Neural progenitor cell (in vitro differentiated cells): ENCODE results near the gene HOMER2. TPM values are rescaled to one million over a fixed set of nuclear protein-coding genes. Genes with fewer than 3 reads are reported as not detected.

ENCODE experiments used
- DNase-seq: peaks from one replicate; pipeline ENCODE4 v3.0.0-alpha.2; 2016; ENCODE audit warnings: low spot score
- H2AFZ ChIP-seq: fragments of 200-600 bp; sonication (generic); replicated peaks from 2 replicates; pipeline ENCODE4 v1.6.1; 2016; ENCODE audit warnings: antibody characterized with exemption
- H3F3A ChIP-seq: fragments of 200-600 bp; sonication (generic); 2 replicates; pipeline ENCODE4 v1.6.1; 2016; ENCODE audit warnings: antibody characterized with exemption, low read depth
- H3K27ac ChIP-seq: fragments of 200-600 bp; sonication (generic); 2 replicates; pipeline ENCODE4 v1.5.1; 2016; ENCODE audit warnings: mild to moderate bottlenecking
- H3K27me3 ChIP-seq: fragments of 200-600 bp; sonication (generic); 2 replicates; pipeline ENCODE4 v1.6.1; 2016; ENCODE audit warnings: mild to moderate bottlenecking, moderate library complexity
- H3K36me3 ChIP-seq: fragments of 200-600 bp; sonication (generic); 2 replicates; pipeline ENCODE4 v1.5.1; 2016
- H3K4me1 ChIP-seq: fragments of 200-600 bp; sonication (generic); 2 replicates; pipeline ENCODE4 v1.6.1; 2016; ENCODE audit warnings: mixed run types
- H3K4me2 ChIP-seq: fragments of 200-600 bp; sonication (generic); 2 replicates; pipeline ENCODE4 v1.6.1; 2016
- H3K4me3 ChIP-seq: fragments of 200-600 bp; sonication (generic); 2 replicates; pipeline ENCODE4 v1.5.1; 2016
- H3K79me2 ChIP-seq: fragments of 200-600 bp; sonication (generic); 2 replicates; pipeline ENCODE4 v1.6.1; 2016; ENCODE audit warnings: low read depth
- H3K9ac ChIP-seq: fragments of 200-600 bp; sonication (generic); 2 replicates; pipeline ENCODE4 v1.6.1; 2016
- H3K9me3 ChIP-seq: fragments of 200-600 bp; sonication (generic); 2 replicates; pipeline ENCODE4 v1.5.1; 2016; ENCODE audit warnings: low read depth
- H4K20me1 ChIP-seq: fragments of 200-600 bp; sonication (generic); 2 replicates; pipeline ENCODE4 v1.6.1; 2016; ENCODE audit warnings: low read depth
- H3K27ac Mint-ChIP-seq: 3 replicates; pipeline ENCODE4 v1.8.0; 2021; ENCODE audit warnings: mixed read lengths
- H3K27me3 Mint-ChIP-seq: 2 replicates; pipeline ENCODE4 v1.8.0; 2022; ENCODE audit warnings: low read depth, mild to moderate bottlenecking, inconsistent platforms, moderate library complexity, mixed read lengths; ENCODE audit not compliant: insufficient read depth
- H3K36me3 Mint-ChIP-seq: 3 replicates; pipeline ENCODE4 v1.8.0; 2021; ENCODE audit warnings: mixed read lengths
- H3K4me1 Mint-ChIP-seq: 3 replicates; pipeline ENCODE4 v1.8.0; 2021; ENCODE audit warnings: mixed read lengths
- H3K4me3 Mint-ChIP-seq: 3 replicates; pipeline ENCODE4 v1.8.0; 2021; ENCODE audit warnings: mild to moderate bottlenecking, moderate library complexity, mixed read lengths
- H3K9me3 Mint-ChIP-seq: 3 replicates; pipeline ENCODE4 v1.8.0; 2020; ENCODE audit warnings: mixed read lengths
- EZH2 ChIP-seq: fragments of 200-600 bp; sonication (generic); IDR thresholded peaks from 2 replicates; pipeline ENCODE4 v1.6.1; 2017; ENCODE audit warnings: antibody characterized with exemption, mild to moderate bottlenecking, moderate library complexity
- EZH2phosphoT487 ChIP-seq: fragments of 200-600 bp; sonication (generic); IDR thresholded peaks from 2 replicates; pipeline ENCODE4 v1.6.1; 2017; ENCODE audit warnings: antibody characterized with exemption
- total RNA-seq: library from RNA; depleted of rRNA; stranded (reverse); fragments of >200 nt; gene quantifications from 2 replicates; pipeline ENCODE4 v1.2.3, GENCODE V29; 2015; ENCODE audit warnings: low replicate concordance
- TF ChIP-seq, protein P1 (sequence below): fragments of 200-600 bp; sonication (generic); IDR thresholded peaks from 2 replicates; pipeline ENCODE4 v1.5.1; 2017; ENCODE audit warnings: antibody characterized with exemption, mild to moderate bottlenecking

The HOMER2 gene
- total RNA-seq, 1 donor from 2014 or later = 259 TPM

GRCh38 chr15:82980981-82981380 is 28.5 kb upstream of the HOMER2 start:
- no peaks in the 10 kb centered on the region for H3K36me3 Mint-ChIP-seq
- Histone ChIP-seq H3K9ac (no peak overlapping the region), H3K27ac (no peak overlapping the region), H3K4me1 (no peaks in the 10 kb centered on the region), H2AFZ (no peak overlapping the region), H3K27me3 (peaks cover 4% of the 10 kb centered on the region), H3K79me2 (no peaks in the 10 kb centered on the region), H3F3A (no peaks in the 10 kb centered on the region), H3K36me3 (no peaks in the 10 kb centered on the region), H3K9me3 (no peaks in the 10 kb centered on the region), H3K4me3 (no peak overlapping the region), H3K4me2 (no peak overlapping the region), H4K20me1 (no peaks in the 10 kb centered on the region)
- no peak overlapping the region for H3K4me3 Mint-ChIP-seq
- H3K4me1 Mint-ChIP-seq = peaks cover 13% of the 10 kb centered on the region
- H3K9me3 Mint-ChIP-seq = no peaks in the 10 kb centered on the region
- peaks cover 2% of the 10 kb centered on the region for H3K27me3 Mint-ChIP-seq
- TF ChIP-seq EZH2phosphoT487 (no peak), EZH2 (no peak)
- TF ChIP-seq, protein P1, sequence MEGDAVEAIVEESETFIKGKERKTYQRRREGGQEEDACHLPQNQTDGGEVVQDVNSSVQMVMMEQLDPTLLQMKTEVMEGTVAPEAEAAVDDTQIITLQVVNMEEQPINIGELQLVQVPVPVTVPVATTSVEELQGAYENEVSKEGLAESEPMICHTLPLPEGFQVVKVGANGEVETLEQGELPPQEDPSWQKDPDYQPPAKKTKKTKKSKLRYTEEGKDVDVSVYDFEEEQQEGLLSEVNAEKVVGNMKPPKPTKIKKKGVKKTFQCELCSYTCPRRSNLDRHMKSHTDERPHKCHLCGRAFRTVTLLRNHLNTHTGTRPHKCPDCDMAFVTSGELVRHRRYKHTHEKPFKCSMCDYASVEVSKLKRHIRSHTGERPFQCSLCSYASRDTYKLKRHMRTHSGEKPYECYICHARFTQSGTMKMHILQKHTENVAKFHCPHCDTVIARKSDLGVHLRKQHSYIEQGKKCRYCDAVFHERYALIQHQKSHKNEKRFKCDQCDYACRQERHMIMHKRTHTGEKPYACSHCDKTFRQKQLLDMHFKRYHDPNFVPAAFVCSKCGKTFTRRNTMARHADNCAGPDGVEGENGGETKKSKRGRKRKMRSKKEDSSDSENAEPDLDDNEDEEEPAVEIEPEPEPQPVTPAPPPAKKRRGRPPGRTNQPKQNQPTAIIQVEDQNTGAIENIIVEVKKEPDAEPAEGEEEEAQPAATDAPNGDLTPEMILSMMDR = no peak
- DNase-seq = peak; percentile 9
- H3K27ac Mint-ChIP-seq = no peak overlapping the region

DNA sequence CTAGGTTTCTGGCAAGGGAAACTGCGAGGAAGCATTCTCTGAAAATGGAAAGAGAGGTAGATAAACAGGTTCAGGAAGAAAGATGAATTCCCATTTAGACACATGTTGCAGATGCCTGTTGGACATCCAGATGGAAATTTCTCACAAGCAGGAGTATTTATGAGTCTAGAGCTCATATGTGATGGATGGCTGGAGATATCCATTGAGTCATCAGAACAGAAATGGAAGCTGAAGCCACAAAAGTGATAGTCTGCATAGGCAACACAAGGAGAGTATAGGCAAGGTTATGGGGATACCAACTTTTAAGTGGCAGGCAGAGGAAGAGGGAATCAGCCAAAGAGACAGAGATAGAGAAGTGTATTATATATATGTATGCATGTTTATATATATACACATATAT is 27.2 kb upstream of the HOMER2 start:
- Histone ChIP-seq H3K27ac (no peak overlapping the region), H3F3A (no peaks in the 10 kb centered on the region), H3K4me2 (no peak overlapping the region), H3K79me2 (no peaks in the 10 kb centered on the region), H3K27me3 (no peaks in the 10 kb centered on the region), H3K4me1 (no peaks in the 10 kb centered on the region), H2AFZ (no peak overlapping the region), H3K9ac (no peak overlapping the region), H3K4me3 (no peak overlapping the region), H4K20me1 (no peaks in the 10 kb centered on the region), H3K9me3 (no peaks in the 10 kb centered on the region), H3K36me3 (no peaks in the 10 kb centered on the region)
- Mint-ChIP-seq H3K4me1 (peaks cover 2% of the 10 kb centered on the region), H3K27me3 (no peaks in the 10 kb centered on the region), H3K4me3 (no peak overlapping the region), H3K27ac (no peak overlapping the region), H3K36me3 (no peaks in the 10 kb centered on the region), H3K9me3 (no peaks in the 10 kb centered on the region)
- no peak for DNase-seq
- TF ChIP-seq EZH2phosphoT487 (no peak), EZH2 (no peak)
- TF ChIP-seq, protein P1 = no peak

- DNase-seq = no peak
- no peaks in the 10 kb centered on the region for H3K4me1 ChIP-seq
- no peaks in the 10 kb centered on the region for H3K27me3 ChIP-seq
- H2AFZ ChIP-seq = no peak overlapping the region
- Mint-ChIP-seq H3K4me3 (no peak overlapping the region), H3K9me3 (no peaks in the 10 kb centered on the region), H3K4me1 (no peaks in the 10 kb centered on the region), H3K27me3 (no peaks in the 10 kb centered on the region), H3K36me3 (no peaks in the 10 kb centered on the region), H3K27ac (no peak overlapping the region)
- no peaks in the 10 kb centered on the region for H3K79me2 ChIP-seq
- TF ChIP-seq EZH2 (no peak), EZH2phosphoT487 (no peak)
- TF ChIP-seq, protein P1 = no peak
- no peak overlapping the region for H3K9ac ChIP-seq
- H3K4me2 ChIP-seq = no peak overlapping the region
- H3F3A ChIP-seq = no peaks in the 10 kb centered on the region
- H3K9me3 ChIP-seq = no peaks in the 10 kb centered on the region
- no peaks in the 10 kb centered on the region for H3K36me3 ChIP-seq
- no peaks in the 10 kb centered on the region for H4K20me1 ChIP-seq
- H3K27ac ChIP-seq = no peak overlapping the region
- no peak overlapping the region for H3K4me3 ChIP-seq
These were observed 25.9 kb upstream of the HOMER2 start for GRCh38 chr15:82978438-82978837.

GRCh38 chr15:82977076-82977475 is 24.6 kb upstream of the HOMER2 start:
- H4K20me1 ChIP-seq = no peaks in the 10 kb centered on the region
- H3K27me3 ChIP-seq = no peaks in the 10 kb centered on the region
- no peak overlapping the region for H2AFZ ChIP-seq
- H3K9ac ChIP-seq = no peak overlapping the region
- H3K4me2 ChIP-seq = no peak overlapping the region
- H3K27ac ChIP-seq = no peak overlapping the region
- no peaks in the 10 kb centered on the region for H3K9me3 ChIP-seq
- no peaks in the 10 kb centered on the region for H3F3A ChIP-seq
- Mint-ChIP-seq H3K27me3 (no peaks in the 10 kb centered on the region), H3K27ac (no peak overlapping the region), H3K9me3 (no peaks in the 10 kb centered on the region), H3K4me3 (no peak overlapping the region), H3K36me3 (no peaks in the 10 kb centered on the region), H3K4me1 (no peaks in the 10 kb centered on the region)
- no peaks in the 10 kb centered on the region for H3K79me2 ChIP-seq
- H3K36me3 ChIP-seq = no peaks in the 10 kb centered on the region
- no peak for DNase-seq
- no peaks in the 10 kb centered on the region for H3K4me1 ChIP-seq
- H3K4me3 ChIP-seq = no peak overlapping the region
- TF ChIP-seq EZH2phosphoT487 (no peak), EZH2 (no peak)
- TF ChIP-seq, protein P1 = no peak
